Spleen (tissue), 7 donors: Measurements from ENCODE around the gene GTPBP1.

Source experiments
- POLR2A ChIP-seq, 3 donors: fragments of 450-650 bp; IDR thresholded peaks; one replicate each; pipeline ENCODE4 v1.5.1; 2017; ENCODE audit warnings: antibody characterized with exemption in 3 of 3, mild to moderate bottlenecking in 1 of 3
- POLR2AphosphoS5 ChIP-seq, 3 donors: sonication (generic); formaldehyde crosslinking; IDR thresholded peaks; one replicate each; pipeline ENCODE4 v1.5.1; 2017; ENCODE audit warnings: antibody characterized with exemption in 3 of 3
- TF ChIP-seq, protein P1 (sequence below), 11 experiments: fragments of 200-600 bp in 7 of 11; fragments of 450-650 bp in 4 of 11; sonication (generic) in 4 of 11; IDR thresholded peaks in 8 of 11; conservative IDR thresholded peaks in 3 of 11; 1 replicate in 7 of 11; 2 replicates in 4 of 11; pipeline versions ENCODE4 v1.4.0 to v1.8.0; 2016 to 2021; ENCODE audit warnings: antibody characterized with exemption in 11 of 11, inconsistent platforms in 4 of 11, mild to moderate bottlenecking in 1 of 11
- donor health status: DM: no; HTN: no; CAD: no; lungs with moderate emphysema.
- donor health status: DM: no; HTN: no; CAD: no.
- donor health status: DM: no; HTN: no; CAD: no.

DNA sequence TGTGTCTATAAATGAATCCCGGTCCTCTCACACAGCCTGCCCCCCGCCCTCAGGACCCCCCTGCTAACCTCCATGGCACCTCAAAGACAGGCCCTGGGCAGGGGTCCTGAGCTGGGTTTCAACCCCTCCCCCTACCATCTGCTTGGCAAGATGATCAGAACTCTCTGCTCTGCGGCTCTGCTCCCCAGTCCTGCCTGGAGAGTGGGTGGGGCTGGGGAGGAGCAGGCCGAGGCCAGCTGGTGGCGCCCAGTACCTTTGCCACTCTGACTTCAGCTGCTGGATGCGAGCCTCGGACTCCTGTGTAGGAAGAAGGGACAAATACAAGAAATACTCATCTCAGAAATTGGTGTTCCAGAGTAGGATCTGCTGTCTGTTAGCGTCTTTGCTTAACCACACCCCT lies 35.0 kb downstream of the GTPBP1 start:
- TF ChIP-seq, protein P1, sequence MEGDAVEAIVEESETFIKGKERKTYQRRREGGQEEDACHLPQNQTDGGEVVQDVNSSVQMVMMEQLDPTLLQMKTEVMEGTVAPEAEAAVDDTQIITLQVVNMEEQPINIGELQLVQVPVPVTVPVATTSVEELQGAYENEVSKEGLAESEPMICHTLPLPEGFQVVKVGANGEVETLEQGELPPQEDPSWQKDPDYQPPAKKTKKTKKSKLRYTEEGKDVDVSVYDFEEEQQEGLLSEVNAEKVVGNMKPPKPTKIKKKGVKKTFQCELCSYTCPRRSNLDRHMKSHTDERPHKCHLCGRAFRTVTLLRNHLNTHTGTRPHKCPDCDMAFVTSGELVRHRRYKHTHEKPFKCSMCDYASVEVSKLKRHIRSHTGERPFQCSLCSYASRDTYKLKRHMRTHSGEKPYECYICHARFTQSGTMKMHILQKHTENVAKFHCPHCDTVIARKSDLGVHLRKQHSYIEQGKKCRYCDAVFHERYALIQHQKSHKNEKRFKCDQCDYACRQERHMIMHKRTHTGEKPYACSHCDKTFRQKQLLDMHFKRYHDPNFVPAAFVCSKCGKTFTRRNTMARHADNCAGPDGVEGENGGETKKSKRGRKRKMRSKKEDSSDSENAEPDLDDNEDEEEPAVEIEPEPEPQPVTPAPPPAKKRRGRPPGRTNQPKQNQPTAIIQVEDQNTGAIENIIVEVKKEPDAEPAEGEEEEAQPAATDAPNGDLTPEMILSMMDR (IDR thresholded peaks at IDR 0.05 in 8 of 11, conservative IDR thresholded peaks at IDR 0.05 in 3 of 11) = no peak
- TF ChIP-seq POLR2AphosphoS5 (IDR thresholded peaks at IDR 0.05) (peak in 1 of 3 donors; percentile 47), POLR2A (IDR thresholded peaks at IDR 0.05) (no peak)
